HS-5 (cell line): ENCODE results near the gene EIF4G3.
A peak's percentile ranks its signal among the peaks of the same experiment; 100 is the strongest.
"Not testable (repeated sequence)": the region's sequence is repeated elsewhere in the genome, so short reads cannot be mapped to it uniquely, and the experiment has no call there.

ENCODE experiments used
- DNase-seq: peaks from one replicate; pipeline ENCODE4 v3.0.0-alpha.2; 2012; ENCODE audit warnings: low read depth

Gene EIF4G3

DNA sequence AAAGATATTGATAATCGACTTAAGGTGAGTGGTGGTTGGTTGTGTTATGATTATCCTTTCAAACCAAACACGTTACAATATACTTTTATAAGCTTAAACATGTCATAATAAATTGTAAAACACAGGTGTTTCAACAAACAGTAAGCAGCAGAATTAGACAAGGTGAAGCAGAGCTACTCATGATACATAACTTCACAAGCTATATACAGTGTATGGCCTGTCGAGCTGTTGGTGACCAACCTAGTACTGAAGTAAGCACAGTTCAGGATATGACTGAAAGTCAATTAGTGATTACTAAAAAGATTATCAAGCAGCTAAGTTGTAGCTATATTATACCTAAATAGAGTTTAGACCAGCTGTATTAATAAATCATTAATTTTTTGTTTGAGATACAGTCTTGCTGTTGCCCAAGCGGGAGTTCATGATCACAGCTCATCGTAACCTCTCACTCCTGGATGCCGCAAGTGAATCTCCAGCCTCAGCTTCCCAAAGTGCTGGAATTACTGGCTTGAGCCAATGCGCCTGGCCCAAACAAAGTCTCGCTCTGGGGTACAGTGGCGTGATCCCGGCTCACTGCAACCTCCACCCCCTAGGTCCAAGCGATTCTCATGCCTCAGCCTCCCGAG lies 148.1 kb downstream of the EIF4G3 start:
- no peak for DNase-seq

GRCh38 chr1:21027805-21028204 lies 148.9 kb downstream of the EIF4G3 start:
- no peak for DNase-seq

- no peak for DNase-seq
Measured at GRCh38 chr1:21024918-21025317, 151.8 kb downstream of the EIF4G3 start.

DNA sequence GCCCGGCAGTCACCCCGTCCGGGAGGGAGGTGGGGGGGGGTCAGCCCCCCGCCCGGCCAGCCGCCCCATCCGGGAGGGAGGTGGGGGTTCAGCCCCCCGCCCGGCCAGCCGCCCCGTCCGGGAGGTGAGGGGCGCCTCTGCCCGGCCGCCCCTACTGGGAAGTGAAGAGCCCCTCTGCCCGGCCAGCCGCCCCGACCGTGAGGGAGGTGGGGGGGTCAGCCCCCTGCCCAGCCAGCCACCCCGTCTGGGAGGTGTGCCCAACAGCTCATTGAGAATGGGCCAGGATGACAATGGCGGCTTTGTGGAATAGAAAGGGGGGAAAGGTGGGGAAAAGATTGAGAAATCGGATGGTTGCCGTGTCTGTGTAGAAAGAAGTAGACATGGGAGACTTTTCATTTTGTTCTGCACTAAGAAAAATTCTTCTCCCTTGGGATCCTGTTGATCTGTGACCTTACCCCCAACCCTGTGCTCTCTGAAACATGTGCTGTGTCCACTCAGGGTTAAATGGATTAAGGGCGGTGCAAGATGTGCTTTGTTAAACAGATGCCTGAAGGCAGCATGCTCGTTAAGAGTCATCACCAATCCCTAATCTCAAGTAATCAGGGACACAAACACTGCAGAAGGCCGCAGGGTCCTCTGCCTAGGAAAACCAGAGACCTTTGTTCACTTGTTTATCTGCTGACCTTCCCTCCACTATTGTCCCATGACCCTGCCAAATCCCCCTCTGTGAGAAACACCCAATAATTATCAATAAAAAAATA lies 152.4 kb downstream of the EIF4G3 start:
- not testable (repeated sequence) for DNase-seq

- DNase-seq: peak; percentile 87
Measured at GRCh38 chr1:21022279-21023040, 154.2 kb downstream of the EIF4G3 start.

DNA sequence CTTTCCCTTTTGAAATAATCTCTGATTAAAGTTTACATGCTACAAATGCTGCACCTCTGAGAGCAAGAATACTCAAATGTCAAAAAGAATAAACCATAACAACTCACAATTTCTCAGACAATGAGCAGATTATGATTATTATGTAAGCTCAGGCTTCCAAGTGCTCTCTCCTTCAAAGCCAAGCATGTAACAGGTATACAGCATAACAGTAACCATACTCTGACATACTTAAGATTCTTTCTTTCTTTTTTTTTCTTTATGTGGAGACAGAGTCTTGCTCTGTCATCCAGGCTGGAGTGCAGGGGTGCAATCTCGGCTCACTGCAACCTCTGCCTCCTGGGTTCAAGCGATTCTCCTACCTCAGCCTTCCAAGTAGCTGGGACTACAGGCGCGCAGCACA lies 155.4 kb downstream of the EIF4G3 start:
- DNase-seq: no peak

GRCh38 chr1:21020151-21020550 lies 156.5 kb downstream of the EIF4G3 start:
- DNase-seq: no peak

GRCh38 chr1:21018673-21019072 lies 158.0 kb downstream of the EIF4G3 start:
- no peak for DNase-seq

DNA sequence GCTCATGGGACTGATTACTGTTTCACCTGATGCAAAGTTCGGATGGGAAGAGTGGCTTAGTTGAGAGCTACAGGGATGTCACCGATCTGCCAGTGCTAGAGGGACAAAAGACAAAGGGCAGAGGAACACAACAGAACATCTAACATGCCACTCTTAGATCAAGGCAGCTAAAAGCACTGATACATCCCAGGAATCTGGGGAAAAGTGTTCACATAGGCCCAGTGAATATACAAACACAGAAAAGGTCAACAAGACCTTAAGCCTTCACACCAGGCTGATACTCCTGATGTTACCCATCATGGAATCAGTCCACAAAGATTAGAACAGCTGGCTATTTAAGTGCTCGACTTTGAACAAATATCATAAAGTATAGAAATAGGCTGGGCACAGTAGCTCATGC lies 163.2 kb downstream of the EIF4G3 start:
- no peak for DNase-seq

DNA sequence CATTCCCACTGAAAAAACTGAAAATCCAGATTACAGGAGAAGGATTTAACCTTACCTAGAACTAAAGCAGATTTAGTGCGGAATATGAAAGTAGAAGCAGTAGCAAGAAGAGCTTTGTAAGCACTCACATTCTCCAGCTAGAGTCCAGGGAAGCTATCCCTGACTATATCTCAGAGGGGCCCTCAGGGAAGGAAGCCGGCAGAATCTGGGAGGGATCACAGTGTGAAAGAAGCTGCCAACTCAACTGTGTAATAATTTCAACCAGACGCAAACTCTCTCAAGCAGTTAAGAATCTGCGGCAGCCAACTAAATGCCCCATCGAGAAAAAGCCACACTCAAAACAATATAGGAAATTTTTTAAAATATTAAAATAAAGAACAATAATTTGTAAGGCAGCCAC lies 163.8 kb downstream of the EIF4G3 start:
- DNase-seq: no peak

- no peak for DNase-seq
Measured at GRCh38 chr1:21007876-21008275, 168.8 kb downstream of the EIF4G3 start.

DNA sequence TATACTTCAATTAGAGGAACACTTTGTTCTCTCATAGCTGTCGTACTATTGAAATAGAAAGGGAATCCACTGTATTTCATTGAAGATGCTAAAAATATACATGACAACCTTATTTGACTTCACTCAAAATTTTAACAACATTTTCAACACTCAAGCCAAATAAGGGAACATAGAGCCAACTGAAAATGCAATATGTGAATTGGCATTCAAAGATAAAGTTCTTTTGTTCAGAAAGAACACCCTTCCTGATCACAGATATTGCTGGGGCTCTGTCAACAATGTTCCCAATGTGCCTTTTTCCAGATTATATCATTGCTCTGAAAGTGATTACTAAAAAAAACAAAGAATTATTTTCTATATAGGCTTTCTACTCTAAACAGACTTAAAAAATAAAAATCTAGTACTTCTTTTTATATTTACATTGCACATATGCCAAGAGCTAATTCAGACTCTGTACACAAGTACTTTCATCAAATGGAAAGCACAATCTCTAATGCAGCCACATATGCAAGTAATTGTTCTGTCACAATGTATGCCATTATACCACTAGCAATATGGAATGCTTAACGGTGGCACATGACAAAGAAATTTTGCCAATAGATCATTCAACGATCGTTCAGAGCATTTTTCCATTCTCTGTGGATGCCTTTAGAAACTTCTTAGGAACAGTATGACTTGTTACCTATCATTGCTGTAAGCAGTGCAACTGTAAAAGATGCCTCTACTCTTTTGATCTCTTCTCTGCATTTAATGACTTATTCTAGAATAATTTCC lies 171.0 kb downstream of the EIF4G3 start:
- no peak for DNase-seq

DNA sequence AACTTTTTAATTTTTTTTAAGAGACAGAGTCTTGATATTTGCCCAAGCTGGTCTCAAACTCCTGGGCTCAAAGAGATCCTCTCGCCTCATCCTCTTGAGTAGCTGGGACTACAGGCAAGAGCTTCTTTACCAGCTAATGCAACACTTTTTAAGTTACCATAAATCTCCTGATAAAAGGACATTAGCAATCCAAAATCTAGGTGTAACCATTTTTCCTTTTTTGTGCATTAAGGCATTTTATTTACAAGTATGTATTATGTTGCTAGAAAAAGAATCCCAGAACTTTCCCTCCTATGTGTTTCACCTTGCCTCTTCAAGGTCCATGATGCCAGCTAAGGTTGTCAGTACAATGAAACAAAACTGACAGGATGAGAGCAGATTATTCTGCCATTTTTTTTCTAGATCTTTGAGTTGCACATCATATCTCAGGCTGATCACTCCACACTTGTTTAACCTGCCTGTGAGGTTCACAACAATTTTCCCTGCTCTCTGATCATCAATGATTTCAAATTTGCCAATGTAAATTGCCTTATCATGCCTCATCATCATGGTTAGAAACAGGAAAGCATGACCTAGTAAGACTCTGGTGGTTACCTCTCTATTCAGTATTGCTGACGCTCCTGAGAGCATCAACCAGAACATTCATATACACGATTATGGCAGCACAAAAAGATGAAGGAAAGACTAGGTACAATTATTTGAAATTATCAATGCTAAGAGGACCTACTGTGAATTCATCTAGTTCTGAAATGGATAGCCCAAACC lies 173.2 kb downstream of the EIF4G3 start:
- no peak for DNase-seq

DNA sequence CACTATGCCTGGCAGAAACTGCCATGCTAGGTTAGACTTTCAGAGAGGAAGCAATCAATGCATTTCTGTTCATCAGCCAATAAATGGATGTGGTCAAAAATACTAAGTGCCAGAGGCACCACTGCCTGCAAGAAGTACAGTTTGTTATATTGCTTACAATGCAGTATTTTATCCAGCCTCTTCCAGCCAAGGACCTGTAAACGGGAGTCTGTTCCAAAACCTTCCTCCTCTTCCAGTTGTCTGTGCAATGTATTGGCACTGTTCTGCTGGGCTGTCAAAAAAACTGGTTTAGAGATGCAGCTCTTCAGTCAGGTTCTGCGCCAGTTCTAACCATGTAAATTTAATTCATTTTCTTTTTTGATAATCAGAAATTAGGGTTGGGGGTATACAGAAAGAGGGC lies 175.7 kb downstream of the EIF4G3 start:
- DNase-seq: no peak

DNA sequence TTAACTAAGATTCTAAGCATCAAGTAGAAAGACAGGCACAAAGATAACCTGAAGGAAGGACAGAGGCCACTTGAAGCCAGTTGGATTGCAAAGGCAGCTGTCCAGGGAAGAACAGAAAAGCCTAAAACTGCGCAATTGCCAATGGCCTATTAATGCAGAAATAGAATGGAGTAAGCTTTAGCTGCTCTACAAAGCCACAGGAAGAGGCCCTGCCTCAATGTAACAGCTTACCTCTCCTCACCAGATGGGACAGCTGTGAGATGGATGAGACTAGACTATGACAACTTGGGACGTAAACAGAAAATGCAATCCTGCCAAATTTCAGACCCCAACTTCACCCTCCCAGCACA lies 176.5 kb downstream of the EIF4G3 start:
- DNase-seq: no peak

GRCh38 chr1:20999525-21000244 lies 177.0 kb downstream of the EIF4G3 start:
- DNase-seq: no peak

DNA sequence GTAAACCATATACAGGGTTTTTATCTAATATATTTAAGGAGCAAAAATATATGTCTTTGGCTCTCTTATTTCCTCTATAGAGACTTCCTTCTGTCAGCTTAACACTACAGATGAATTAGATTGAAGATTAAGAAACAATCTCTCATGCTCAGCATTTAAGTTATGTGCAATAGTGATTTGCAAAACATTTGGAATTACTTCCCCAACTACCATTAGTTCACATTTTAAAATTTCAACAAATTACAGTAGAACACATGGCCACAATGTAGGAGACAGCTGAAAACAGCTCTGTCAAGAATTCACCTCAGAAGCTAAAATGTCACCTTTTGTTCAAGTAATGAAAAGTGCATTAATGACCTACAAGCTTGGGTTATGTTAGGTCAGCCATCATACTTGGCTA lies 177.9 kb downstream of the EIF4G3 start:
- DNase-seq: no peak

GRCh38 chr1:20997602-20998224 lies 179.0 kb downstream of the EIF4G3 start:
- DNase-seq: no peak

GRCh38 chr1:20996554-20996953 lies 180.1 kb downstream of the EIF4G3 start:
- DNase-seq: no peak

GRCh38 chr1:20993716-20994575 lies 182.8 kb downstream of the EIF4G3 start:
- DNase-seq: no peak
